Loucy (cell line): ENCODE measurements around the gene TMBIM6.

Experiments
- CTCF ChIP-seq: fragments of 200-600 bp; sonication (generic); conservative IDR thresholded peaks from 2 replicates; pipeline ENCODE4 v1.5.1; 2014; ENCODE audit warnings: mild to moderate bottlenecking, antibody characterized with exemption, low read length
- EZH2phosphoT487 ChIP-seq: fragments of 200-600 bp; IDR thresholded peaks from 2 replicates; pipeline ENCODE4 v1.6.1; 2018; ENCODE audit warnings: antibody characterized with exemption, mild to moderate bottlenecking, moderate library complexity, borderline replicate concordance

DNA sequence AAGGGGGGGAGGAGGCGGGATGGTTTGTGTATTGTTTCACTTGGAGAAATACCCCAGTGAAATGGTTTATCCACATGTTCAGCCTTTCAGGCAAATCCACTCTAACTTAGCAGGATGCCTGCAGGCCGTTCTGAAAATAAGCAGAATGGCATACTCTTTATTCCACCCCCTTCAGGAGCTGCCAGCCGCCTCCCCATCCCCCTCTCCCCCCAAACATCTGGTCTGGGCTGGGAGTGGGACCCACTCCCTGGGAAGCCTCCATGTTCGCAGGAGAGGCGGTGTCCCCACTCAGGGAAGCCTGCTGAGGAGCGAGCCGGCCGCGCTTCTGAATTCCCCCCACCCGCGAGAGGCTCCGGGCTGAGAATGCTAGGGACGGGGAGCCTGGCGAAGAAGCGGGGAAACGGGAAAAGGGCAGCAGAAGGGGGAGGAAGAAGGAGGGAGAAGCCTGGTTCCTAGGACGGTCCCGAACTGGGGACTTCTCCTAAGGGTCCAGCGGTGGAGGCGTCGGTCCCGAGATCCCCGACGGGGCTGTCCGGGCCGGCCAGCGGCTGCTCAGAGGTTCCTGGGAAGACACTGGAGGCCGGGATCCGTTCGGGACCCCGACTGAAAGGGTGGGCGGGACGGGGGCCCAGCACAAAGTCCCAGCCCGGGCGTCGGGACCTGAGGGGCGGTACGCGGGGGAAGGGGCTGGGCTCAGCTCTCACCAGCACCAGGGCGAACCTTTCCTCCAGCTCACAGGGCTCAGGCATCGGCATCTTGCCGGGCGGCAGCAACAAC, 34.8 kb upstream of the TMBIM6 start:
- TF ChIP-seq CTCF (no peak), EZH2phosphoT487 (no peak)
